Urothelium cell line (cell line): Measurements from ENCODE around the gene JMJD4.
"Not testable (repeated sequence)": the region's sequence is repeated elsewhere in the genome, so short reads cannot be mapped to it uniquely, and the experiment has no call there.

Experiments
- DNase-seq: peaks from one replicate; pipeline ENCODE4 v3.0.0; 2011; ENCODE audit warnings: low spot score, mixed read lengths
- FAIRE-seq: peaks from 2 replicates; lab custom pipeline; 2011; peaks lifted over from hg19 to GRCh38; lab: Jason Lieb, UNC

The JMJD4 gene

GRCh38 chr1:227701631-227702030 lies 33.5 kb downstream of the JMJD4 start:
- FAIRE-seq, DNase-seq: not testable (repeated sequence)

GRCh38 chr1:227697321-227697864 lies 37.7 kb downstream of the JMJD4 start:
- FAIRE-seq, result no peak
- DNase-seq, result no peak

- no peak for FAIRE-seq
Measured at GRCh38 chr1:227685807-227686206, 49.3 kb downstream of the JMJD4 start.

More at GRCh38 chr1:227685807-227686206, 49.3 kb downstream of the JMJD4 start:
- DNase-seq, result no peak
